GM18858 (cell line): Measurements from ENCODE around the gene SPATA2L.

ENCODE experiments used
- ATAC-seq: cut with Tn5 transposase; IDR thresholded peaks from one replicate; pipeline ENCODE4 v1.9.1; 2021; ENCODE audit not compliant: unreplicated experiment

SPATA2L gene

DNA sequence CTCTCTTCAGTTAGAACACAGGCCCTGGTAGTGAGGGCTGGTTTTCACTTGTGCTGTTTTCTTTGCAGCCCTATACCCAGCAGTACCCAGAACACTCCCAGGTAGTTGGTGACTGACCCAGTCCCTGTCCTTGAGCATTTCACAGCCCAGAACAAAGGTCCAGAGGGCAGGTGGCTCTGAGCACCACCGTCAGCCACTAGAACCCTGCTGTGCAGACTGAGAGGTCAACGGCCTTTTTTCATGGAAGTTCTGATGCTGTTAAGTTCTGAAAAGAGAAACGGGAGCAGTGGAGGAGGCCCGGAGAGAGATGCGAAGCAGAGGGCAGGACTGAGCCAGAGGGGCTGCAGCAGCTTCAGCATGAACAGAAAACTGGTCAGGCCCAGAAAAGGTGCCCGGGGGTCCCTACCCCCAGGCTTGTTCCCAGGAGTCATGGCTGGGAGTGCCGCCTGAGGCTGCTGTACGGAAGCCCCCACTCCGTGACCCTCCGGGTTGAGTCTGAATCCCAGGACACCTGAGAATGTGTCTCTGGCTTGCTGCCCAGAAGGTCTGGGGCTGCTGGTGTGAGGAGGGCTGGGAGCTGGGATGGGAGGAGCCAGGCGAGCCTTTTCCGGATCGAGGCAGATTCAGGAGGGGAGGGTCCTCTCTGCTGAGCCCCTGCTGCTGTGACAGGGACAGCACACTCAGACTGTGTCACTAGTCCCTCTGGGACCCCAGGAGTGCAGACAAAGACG is 28.5 kb upstream of the SPATA2L start:
- ATAC-seq = no peak

DNA sequence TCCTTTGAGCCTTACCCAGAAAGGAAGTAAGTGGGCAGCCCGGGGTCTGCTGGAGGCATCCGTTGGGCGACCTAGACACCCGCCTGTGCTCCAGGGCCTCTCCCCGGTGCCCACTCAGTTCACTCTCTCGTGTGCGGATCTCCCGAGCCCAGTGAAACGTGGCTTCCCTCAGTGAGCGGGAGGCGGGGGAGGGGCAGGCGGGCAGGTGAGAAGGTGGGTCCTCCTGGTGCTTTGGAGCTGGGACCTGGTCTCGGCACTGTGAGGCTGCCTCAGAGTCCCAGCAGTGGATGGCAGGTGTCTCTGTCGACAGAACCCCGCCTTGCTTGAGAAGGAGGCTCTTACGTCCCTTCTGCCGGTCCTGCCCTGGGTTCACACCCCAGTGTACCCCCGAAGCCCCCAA is 27.8 kb upstream of the SPATA2L start:
- ATAC-seq = no peak

DNA sequence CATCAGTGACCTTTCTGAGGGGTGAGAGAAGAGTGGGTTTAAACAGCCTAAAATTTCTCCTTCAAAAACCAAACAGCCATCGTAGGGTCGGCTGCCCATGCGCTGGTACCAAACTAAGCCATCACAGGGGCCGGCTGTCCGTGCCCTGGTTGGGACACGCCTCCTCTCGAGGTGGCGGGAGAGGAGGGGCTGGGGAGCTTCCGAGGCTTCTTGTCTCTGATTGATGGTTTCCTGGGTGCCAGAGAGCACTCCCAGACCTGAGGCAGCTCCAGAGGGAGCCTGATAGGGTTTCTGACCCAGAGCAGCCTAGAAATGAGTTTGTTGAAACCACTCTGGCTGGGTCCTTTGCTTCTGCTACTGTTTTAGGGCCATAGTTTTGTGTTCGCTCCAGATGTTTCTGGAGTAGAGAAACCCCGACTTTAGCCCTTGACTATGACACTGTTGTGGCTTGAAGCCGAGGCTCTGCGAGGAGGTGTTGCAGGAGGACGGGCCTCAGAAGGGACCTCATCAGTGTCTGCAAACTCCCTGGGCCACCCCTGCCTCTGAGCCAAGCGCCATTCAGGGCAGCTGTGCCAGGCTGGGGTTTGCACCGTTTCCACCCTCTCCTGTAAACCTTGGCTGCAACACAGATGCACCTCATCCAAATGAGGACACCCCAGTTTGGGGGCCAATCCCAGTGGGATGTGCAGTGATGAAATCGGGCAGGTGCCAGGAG is 26.1 kb upstream of the SPATA2L start:
- ATAC-seq = no peak

DNA sequence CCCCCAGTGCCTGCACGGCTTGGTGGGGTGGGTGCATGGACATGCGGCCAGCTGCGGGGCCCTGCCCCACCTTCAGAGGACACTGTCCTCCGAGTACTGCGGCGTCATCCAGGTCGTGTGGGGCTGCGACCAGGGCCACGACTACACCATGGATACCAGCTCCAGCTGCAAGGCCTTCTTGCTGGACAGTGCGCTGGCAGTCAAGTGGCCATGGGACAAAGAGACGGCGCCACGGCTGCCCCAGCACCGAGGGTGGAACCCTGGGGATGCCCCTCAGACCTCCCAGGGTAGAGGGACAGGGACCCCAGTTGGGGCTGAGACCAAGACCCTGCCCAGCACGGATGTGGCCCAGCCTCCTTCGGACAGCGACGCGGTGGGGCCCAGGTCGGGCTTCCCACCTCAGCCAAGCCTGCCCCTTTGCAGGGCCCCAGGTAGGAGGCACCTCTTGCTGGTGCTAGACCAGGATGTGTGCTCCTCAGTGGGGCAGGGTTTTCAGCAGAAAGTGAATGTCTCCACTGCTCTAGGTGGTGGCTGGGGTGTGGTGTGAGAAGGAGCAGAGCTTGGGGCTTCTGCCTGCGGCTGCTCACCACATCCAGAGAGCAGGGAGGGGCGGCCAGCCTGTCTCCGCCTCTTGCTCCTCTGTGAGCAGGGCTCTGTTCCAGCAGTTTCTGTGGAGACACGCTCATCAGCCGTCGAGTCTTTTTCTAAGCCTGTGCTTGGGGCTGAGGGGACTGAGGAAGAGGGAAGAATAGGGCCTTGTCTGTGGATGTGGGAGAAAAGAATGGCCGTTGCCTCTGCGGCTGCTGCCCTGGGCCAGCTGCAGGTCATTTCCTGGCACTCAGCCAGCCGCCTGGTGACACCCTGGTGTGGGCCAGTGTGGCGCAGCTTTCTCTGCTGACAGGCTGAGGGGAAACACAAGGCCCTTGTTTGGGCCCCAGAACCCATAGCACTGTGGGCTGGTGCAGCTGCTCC is 22.1 kb upstream of the SPATA2L start:
- no peak for ATAC-seq

DNA sequence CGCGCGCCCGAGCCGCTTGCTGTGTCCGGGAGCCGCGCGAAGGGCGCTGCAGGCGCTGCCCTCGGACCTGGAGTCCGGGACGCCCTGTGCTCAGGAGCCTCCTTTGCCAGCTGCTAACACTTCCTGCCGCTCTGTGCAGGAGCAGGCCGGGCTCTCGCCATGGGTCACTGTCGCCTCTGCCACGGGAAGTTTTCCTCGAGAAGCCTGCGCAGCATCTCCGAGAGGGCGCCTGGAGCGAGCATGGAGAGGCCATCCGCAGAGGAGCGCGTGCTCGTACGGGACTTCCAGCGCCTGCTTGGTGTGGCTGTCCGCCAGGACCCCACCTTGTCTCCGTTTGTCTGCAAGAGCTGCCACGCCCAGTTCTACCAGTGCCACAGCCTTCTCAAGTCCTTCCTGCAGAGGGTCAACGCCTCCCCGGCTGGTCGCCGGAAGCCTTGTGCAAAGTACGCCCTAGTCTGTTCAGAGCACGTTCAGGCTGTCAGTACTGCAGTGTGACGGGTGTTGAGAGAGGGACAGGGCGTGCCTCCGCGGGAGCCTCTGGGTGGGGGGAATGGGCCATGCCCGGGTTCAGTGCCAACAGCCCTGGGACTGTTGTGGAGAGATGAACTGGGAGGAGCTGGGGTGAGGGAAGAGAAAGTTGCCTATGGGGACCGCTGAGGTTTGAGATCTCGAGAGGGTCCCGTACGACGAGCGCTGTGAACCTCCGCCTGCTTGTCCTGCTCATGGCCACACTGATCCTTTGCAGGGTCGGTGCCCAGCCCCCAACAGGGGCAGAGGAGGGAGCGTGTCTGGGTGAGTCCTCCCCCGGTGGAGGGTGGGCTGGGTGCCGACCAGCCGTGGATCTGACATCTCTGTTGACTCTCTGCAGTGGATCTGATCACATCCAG is 21.1 kb upstream of the SPATA2L start:
- ATAC-seq = peak; percentile 2

DNA sequence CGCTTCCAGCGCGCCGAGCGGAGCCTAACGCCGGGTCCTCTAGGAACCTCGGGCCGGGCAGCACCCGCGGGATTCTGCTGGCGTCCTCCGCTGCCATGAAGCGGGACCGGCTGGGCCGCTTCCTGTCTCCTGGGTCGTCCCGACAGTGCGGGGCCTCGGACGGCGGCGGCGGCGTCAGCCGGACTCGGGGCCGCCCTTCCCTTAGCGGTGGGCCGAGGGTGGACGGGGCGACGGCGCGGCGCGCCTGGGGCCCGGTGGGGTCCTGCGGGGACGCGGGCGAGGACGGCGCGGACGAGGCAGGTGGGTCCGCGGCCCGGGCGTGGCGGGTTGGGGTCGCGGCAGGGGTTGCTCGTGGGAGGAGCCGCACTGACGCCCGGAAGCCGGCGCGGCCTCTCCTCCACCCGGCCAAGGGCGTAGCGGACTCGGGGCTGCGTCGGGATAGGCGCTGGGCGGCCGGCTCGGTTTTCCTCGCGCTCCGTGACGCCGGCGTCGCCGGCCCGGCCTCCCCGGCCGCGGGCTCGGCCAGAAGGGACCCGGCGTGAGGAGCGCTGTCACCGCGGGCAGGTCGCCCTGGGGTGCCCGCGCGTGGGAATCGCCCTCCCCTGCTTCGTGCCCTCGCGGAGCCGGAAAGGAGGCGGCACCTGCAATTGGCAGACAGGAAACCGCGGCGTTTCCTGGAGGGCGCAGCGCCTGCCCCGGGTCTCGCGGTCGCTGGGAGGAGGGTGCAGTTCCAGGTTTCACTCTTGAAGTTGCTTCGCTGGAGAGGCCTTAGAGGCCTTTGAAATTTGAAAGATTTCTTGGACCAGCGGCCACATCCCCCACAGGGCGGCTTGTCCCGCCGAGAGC is 20.3 kb upstream of the SPATA2L start:
- peak; percentile 26 for ATAC-seq

GRCh38 chr16:89720813-89721545 is 19.5 kb upstream of the SPATA2L start, which contains the start of the genes VPS9D1 and ZNF276:
TSS of gene VPS9D1 (minus strand) at chr16:89720898. CDS start at chr16:89720861, 37 bp downstream.
TSS of gene ZNF276 (plus strand) at chr16:89721537. CDS start at chr16:89721641, 104 bp downstream.
- ATAC-seq = peak; percentile 37

- peak; percentile 5 for ATAC-seq
Measured at GRCh38 chr16:89720551-89720812, 19.0 kb upstream of the SPATA2L start.

- ATAC-seq = no peak
Measured at GRCh38 chr16:89717688-89718505, 16.4 kb upstream of the SPATA2L start.

GRCh38 chr16:89716916-89717687 is 15.6 kb upstream of the SPATA2L start:
- no peak for ATAC-seq

DNA sequence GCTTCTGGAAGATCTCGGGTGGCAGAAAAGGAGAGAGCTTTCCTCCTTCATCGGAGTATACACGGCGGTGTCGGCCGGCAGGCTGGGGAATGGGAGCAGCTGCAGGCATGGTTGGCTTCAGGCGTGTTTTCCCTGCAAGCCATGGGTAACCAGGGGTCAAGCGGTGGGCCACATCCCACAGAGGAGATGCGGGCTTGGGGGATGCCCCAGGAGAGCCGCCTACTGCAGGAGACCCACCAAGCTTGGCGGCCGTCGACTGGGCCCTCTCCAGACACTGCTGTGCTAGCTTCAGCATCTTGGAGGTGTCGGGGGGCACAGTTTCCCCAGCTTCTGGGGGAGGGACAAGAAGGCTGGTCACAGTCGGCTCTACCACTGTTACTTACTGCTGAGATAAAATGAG is 15.0 kb upstream of the SPATA2L start:
- ATAC-seq = no peak

DNA sequence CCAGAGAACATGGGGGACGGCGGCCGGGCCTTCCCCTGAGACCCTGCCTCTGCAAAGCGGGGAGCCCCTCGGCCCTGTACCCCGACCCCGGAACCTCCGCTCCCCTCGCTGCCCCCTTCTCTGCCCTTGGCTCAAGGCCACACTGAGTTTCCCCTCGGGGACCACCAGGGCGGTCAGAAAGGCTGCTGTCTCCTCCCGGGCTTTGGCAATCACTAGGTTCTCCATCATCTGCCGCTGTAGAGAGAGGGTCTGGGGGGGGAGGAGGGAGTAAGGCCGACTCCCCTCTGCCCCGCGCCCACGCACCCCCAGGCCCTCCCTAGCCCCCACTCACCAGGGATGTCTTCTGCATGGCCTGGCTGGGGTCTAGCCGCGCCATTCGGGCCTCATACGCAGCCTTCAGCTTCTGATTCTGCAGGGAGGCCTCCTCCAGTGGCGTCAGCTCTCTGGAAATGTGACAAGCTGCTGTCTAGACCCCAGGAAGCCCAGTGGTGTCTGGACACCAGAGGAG is 10.8 kb upstream of the SPATA2L start:
- no peak for ATAC-seq

GRCh38 chr16:89711601-89712273 is 10.2 kb upstream of the SPATA2L start:
- no peak for ATAC-seq

GRCh38 chr16:89710709-89711564 is 9.4 kb upstream of the SPATA2L start:
- no peak for ATAC-seq

DNA sequence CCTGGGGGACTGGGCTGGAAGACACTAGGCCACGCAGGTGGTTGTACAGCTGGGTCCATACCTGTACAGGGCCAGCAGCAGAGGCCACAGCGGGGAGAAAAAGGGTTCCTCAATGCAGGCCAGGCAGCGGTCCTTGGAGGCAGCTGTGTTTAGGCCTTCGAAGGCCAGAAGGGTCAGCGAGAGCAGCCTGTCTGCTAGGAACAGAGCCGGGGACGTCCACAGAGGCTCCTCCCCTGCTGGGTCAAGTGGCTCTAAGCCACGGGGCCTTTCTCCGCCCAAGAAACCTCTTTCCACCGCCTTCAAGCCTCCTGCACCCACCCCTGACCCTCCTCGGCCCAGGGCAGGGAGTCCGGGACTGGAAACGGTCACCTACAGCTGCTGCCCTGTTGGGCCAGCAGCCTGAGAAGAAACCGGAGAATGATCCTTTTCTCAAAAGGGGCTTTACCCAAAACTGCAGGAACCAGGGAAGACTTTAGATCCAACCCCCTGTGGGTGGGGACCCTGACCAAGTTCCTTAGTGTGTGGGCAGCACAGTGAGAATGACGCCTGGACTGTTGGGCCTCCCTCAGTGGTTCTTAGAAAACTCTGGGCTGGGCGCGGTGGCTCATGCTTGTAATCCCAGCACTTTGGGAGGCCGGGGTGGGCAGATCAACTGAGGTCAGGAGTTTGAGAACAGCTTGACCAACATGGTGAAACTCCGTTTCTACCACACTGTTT is 8.4 kb upstream of the SPATA2L start:
- ATAC-seq = no peak
